ENCODE data around the gene MAGEL2.

The MAGEL2 gene

DNA sequence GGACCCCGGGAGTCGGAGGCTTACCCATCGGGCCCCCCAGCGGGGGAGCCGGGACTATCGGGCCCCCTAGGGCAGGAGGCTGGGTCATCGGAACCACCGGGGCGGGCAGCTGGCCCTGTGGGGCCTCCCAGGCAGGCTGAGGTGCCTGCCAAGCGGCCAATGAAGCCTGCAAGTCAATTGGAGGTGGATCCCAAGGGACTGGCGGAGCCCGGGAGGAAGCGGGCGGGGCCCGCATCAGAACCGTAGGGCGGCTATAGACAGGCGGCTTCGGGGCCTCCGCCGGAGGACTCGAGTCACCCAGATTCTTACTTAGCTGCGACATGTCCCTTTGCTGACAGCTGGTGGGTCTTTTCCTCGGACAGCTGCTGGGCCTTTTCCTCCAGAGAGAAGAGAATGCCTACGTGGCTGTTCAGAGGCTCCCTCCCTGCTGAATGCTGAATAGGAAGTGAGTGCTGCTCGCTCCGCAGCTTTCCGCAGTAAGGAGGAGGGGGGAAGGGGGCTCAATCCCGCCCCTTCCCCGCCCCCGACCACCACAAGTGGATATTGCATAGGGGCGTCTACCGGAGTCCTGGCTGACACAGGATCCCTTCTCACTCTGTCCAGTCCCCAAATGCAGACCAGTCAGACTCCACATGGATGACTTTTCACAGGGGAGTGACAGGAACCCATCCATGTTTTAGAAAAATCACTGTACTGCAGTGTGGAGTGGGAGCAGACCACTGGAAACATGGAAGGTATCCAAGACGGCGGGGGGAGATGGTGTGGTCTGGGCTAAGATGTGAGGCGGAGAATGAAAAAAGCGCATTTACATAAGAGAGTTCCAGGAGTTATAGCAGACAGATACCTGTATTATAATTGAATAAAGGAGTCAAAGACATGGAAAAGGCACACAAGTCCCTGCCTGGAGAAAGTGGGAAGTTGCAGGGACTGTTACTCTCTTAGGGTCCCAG is at the start of gene MAGEL2:
MAGEL2 (minus strand) TSS at position 447 of the 950 bp plus-strand sequence; CDS start at position 322, 125 bp downstream.
- no peak for DNase-seq

DNA sequence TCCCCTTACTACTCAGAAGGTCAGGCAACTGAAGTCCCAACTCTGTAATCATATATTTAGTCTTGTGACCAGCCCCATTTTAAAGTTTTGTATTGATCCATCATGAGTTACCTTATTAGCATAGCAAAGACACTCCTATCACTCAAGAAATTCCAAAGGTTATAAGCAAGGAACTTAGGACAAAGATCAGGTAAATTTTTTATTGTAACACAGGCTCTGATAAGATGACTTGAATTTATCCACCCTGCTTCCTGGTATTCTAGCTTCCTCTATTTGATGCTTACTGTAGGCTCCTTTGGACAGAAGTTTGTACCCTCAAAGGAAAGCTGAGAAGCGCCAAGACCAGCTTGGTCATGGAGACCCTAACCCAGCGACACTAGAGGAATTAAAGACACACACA is 47.6 kb upstream of the MAGEL2 start:
- DNase-seq = no peak

DNA sequence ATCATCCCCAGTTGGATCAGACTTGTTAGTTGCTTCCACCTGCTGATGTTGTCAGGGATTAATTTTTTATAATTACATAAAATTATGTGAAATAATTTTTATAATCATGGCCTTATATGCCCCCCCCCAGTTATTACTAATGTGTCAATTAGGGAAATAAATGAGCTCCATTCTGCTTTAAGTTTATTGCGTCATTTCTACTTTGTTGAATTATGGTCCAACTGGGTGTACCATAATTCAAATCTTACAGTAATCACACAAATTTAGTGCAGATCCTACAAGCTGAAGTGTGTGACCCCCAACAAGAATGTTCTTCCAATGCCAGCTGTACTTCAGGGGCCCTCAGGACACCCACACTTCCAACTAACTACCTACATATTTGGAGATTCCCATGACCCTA is 46.9 kb upstream of the MAGEL2 start:
- DNase-seq = no peak

DNA sequence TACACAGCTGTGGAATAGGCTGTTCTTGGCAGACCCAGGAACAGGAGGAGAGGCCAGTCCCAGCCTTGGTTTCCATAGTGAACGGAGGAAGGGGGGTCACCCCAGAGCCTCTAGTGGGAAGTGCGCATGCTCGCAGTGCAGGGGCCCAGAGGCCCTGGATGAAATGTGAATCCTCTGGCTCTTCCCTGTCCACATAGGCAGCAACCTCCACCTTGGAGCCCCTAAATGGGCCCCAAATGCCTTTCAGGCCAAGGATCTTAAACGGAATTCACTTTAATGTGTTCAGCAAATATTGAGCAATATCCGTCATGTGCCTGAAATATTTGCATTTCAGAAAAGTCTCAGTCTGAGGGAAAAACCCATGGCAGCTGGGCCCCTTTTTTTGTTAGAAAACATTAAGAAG is 42.8 kb upstream of the MAGEL2 start:
- DNase-seq = no peak

DNA sequence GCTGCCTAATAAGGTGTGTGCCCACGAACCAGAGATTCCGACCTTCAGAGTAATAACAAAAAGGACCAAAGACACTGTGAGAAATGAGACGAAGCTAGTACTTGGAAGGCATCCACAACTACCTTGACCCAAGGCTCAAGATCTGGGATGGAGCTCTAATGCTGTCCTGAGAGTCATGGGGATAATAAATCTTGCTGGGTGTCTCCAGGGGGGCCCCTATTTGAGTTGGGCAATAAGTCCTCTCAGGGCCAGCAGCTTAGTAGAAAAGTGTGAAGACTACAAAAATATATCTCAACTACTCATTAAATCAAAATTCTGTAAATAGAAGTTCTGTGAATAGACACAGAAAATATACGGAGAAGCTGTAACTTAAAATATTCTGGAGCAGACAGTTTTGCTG is 42.3 kb upstream of the MAGEL2 start:
- no peak for DNase-seq

DNA sequence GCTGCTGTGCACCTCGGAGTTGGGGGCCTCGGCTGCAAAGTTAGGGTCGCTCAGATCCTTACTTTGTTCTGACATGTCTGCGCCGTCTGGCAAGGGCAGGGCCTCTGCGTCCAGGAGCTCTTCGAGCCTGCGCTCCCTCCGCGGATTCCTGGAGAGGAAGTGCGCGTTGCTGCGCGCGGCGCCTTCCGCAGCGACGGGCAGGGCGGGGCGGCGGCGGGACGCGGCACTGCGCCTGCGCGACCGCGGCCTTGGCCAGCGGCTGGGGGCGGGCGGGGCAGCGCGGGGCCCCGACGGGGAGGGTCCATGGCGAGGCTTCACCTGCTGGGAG is 39.4 kb upstream of the MAGEL2 start, which contains the start of gene NDN:
NDN (minus strand) TSS at position 163 of the 328 bp plus-strand sequence; CDS start at position 75, 88 bp downstream.
- no peak for DNase-seq

DNA sequence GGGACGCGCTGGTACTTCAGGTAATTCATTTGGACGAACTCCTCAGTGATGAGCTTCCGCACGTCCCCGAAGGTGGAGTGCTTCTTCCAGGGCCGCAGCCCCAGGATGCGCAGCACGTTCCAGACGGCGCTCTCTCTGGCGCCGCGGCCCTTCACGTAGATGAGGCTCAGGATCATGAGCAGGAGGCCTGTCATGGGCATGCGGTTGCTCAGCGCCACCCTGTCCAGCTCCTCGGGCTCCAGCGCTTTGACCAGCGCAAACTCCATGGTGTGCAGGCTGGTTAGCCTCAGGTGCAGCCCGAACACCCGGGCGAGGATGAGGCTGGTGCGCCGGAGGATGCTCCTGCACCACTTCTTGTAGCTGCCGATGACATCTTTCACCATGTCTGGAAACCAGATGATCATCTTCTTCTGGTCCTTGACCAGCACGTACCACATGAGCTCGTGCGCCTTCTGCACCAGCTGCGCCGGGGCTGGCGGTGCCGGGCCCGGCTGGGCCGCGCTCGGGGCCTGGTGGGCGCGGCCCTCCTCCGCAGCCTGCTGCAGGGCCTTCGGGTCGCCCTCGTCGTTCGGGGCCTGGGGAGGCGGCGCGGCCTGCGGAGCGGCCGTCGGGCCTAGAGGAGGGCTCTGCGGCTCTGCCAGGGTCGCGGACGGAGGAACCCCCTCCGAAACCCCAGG is 38.9 kb upstream of the MAGEL2 start:
- no peak for DNase-seq

DNA sequence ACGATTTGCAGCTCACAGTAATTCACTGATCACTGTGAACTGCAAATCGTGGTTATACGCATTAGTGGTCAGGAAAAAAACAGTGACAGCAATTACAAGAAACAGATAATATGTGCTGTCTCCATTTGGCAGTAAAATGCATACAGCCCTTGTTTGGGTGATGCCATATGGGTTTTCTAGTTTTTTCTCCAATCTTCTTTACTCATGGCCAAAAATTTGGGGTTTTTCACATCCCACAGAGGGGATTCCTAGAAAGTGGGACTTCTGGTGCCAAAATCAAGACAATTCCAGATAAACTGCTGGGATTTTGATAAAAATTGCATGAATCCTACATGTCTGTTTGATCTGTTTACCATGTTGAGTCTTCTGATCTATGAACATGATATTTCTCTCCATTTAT is 23.8 kb upstream of the MAGEL2 start:
- DNase-seq = no peak

DNA sequence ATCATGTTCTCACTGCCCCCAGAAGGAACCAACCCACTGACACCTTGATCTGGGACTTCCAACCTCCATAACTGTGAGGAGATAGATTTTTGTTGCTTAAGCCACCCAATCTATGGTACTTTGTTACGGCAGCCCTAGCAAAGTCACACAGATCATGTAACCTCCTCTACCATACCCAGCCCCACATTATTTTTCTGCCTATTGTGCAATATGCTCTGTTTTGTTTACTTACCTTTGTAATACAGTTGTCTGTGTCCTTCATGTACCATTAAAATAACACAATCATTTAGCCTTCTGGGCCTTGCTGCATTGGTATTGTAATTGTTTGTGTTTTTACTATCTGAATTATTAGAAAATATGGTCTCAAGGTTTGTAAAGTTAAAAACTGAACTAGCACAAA is 23.3 kb upstream of the MAGEL2 start:
- no peak for DNase-seq

DNA sequence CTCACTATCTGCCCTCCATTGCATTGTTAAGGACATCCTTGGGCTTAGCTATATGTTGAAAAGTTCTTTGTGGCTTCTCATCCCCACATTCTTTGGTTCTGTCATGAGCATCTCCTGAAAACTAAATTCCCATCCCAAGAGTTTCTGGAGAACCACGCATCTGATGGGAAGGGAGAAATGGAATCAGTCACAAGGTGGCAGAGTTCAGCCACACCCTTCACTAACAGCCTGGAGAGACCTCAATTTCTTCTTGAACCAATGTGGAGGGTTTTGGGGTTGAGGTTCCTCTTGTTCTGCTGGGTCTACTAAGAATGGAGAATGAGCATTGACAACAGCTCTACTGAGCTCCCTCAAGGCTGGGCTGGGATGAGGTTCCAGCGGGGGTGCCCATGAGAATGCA is 15.6 kb upstream of the MAGEL2 start:
- DNase-seq = no peak

DNA sequence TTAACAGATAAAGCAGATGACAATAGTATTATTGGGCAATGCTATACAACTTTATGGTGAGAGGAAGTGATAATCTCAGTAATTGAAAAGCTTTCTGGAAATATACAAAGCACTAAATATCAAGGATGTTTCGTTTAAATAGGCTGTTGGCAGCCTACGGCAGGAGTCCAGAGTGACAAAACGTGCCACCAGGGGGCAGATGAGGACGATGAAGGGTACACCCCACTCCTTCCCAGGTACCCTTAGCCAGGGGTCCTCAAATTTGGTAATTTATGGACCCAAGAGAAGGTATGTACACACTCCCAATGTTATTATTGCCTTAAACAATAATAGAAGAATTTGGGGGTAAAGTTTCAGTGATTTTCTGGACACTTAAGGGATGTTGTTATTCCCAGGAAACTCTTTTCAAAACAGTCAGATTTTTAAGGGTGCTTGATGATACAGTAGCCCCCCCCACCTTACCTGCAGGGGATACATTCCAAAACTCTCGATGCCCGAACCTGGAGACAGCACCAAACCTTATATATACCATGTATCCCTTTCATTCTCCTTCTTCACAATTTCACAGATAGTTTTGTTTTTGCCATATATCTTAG is 1.4 kb upstream of the MAGEL2 start:
- no peak for DNase-seq

DNA sequence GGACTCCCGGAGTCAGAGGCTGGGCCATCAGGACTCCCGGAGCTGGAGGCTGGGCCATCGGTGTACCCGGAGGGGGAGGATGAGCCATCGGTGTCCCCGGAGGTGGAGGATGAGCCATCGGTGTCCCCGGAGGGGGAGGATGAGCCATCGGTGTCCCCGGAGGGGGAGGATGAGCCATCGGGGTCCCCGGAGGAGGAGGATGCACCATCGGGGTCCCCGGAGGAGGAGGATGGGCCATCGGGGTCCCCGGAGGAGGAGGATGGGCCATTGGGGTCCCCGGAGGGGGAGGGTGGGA is 719 bp downstream of the MAGEL2 start:
- no peak for DNase-seq

DNA sequence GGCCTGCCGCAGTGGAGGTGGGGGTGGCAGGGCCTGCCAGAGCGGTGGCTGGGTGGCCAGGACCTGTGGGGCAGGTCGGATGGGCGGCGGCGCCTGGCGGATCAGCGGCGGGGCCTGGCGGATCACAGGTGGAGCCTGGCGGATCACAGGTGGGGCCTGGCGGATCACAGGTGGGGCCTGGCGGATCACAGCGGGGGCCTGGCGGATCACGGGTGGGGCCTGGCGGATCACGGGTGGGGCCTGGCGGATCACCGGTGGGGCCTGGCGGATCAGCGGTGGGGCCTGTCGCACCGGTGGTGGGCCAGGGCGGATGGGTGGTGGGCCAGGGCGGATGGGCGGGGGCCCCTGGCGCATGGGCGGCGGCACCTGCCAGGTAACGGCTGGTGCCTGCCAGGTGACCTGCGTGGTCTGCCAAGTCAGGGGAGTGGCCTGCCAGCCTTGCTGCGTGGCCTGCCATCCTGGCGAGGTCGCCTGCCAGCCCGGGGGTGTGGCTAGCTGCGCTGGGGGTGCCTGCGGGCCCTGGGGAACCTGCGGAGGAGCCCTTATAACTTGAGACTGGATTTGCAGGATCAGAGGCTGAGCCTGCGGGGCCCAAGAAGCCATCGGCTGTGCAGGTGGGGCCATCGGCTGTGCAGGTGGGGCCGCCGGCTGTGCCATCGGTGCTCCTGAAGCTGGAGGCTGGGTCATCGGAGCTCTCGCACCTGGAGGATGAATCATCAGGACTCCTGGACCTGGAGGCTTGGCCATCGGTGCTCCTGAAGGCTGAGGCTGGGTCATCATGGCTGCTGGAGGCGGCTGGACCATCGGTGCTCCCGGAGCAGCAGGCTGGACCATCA is 1.3 kb downstream of the MAGEL2 start:
- DNase-seq = no peak

DNA sequence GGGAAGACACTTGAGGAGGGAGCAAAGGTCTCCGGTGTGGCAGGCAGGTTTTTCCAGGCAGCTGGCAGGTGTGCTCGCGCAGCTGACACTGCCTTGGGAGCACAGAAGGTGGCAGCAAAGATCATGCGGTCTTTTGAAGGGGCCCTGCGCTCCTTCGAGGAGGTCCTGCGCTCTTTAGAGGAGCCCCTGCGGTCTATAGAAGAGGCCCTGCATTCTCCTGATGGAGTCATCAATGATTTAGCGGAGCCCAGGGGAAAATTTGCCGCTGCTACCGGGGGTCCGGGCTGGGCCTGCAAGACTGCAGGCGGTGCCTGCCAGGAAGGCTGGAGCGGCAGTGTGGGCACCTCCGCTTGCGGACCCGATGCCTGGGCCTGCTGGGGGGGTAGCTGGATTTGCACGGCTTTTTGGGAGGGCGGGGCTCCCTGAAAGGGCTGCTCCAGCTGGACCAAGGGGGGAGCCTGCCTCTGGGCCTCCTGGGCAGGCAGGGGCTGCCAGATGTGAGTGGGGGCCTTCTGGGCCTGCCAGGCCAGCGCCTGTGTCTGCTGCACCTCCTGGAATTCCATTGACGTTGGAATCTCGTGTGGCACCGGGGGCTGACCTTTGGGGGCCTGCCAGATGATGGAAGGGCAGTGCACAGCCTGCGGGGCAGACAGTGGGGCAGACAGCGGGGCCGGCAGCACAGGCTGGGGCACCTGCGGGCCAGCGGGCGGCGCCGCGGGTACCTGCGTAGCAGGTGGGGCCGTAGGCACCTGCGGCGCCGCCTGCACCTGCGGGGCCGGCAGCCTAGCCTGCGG is 2.1 kb downstream of the MAGEL2 start:
- DNase-seq = no peak

DNA sequence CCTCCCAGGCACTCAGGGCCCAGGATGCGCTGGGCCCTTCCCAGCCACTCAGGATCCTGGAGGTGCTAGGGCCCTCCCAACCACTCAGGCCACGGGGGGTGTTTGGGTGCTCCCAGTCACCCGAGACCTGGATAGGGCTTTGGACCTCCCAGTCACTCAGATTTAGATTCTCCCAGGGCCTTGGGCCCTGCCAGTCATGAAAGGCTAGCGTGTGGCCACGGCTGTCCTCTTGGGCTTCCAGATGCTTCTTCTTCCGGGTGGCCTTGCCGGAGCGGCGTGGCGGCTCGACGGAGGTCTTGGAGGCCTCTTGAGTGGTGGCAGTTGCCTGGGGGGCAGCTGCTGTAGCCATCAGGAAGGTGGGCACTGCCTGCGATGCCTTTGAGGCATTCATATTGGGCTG is 2.8 kb downstream of the MAGEL2 start:
- DNase-seq = no peak

DNA sequence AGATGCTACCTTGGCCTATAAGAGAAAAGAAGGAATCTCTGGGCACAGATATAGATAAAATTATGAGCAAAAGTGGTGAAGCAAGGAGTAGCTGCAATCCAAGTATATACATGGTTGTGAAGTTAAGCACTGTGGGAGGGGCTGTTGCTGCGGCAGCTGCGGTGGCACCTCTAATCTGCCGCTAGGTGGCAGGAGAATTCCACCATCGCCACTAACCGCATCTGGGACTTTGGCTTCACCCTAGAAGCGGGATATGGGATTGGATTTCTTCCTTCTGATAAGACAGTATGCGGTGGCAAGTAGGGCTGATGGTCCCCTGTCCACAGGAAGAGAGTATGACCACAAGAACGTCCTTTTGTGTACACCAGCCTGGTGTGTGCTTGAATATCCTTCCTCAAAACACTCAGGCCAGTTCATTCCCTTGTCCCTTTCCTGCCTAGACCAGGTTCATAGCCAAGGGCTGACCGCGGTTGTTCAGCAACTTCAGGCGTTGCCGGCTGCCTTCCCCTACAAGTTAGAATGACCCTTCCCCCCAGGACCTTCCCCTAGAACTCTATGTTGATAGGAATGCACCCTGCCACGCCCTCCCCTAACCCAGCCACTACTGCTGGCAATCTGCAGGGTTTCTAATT is 5.1 kb downstream of the MAGEL2 start:
- peak; percentile 6 for DNase-seq

DNA sequence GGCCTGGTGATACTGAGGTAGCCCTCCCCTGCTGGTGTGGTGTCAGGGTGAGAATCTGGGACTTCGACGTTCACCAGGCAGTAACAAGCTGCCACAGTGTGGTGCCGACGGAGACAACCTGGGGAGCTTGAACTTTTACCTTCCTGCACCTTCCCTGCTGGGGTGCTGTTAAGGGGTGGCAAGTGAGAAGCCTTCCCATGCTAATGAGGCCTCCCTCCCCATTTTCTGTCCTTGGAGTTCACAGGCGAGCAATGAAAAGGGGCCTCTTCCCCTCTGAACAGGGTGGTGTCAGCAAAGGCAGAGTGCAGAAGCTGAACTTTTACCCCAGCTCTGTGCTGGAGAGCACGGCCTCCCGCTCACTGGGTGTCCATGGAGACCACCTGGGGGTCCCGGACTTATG is 13.5 kb downstream of the MAGEL2 start:
- no peak for DNase-seq

DNA sequence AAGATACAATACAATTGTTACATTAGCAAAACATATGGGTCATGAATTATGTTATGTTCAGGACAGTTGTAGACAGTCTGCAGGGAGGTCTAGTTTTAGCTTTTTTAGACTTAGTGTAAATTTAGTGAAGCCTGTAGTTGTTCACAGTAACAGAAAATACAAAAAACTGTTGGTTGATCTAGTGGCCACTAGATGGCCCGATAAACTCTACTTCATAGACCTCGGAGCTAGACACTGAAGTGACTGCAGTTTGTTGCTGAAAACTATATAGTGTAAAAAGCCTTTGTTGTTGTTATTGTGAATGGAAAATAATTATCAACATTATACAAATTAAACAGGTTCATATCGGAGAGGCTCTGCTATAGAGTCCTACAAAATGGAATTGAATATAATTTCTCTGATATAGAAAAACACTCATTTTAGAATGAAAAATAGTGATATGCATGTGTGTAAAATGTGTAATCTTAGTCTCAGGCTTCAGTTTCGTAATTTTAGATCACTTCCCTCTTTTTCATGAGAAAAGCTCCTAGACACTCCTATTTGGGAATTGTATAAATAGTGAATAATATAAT is 18.3 kb downstream of the MAGEL2 start:
- DNase-seq = no peak

DNA sequence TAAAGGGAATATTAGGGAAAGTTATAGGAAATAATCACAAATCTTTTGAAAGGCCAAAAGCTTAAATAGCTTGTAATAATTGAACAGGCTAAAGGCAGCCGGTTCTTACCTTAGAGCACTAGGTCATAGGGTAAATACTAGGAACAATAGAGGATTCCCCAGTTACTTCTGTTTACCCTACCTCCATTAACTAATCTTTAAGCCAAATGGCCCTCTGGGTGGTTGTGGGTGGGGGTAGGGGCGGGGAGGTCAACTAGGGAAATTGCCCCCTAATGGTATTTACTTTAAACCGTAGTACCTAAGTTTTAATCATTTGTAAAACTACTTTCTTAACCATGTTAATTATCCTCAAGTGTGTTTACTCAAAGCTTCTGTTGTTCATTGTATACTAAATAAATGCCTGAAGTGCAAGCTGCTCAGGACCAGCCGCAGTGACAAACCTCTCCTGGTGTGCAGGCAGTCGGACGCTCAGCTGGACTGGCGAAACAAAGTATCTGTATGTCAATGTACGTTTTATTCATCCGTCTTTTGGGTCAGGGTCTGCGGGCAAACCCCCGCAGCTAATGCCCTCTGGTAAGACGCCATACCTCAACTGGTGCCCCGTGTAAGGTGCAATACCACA is 18.9 kb downstream of the MAGEL2 start:
- DNase-seq = no peak

DNA sequence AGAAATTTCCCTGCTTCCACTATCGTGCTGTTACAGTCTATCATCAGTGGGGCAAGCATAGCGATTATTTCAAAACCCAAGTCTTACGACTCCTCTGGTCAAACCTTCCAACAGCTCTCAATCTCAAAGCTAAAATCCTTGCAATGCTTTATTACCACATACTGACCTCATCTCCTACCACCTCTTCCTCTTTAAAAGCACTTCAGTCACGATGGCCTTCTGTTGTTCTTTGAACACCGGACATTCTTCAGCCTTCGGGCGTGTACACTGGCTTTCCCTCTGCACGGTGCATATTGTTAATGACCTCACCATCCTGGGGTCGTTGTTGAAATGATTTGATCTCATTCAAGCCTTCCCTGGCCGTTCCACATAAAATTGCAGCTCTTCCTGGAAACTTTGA is 31.1 kb downstream of the MAGEL2 start:
- DNase-seq = no peak

DNA sequence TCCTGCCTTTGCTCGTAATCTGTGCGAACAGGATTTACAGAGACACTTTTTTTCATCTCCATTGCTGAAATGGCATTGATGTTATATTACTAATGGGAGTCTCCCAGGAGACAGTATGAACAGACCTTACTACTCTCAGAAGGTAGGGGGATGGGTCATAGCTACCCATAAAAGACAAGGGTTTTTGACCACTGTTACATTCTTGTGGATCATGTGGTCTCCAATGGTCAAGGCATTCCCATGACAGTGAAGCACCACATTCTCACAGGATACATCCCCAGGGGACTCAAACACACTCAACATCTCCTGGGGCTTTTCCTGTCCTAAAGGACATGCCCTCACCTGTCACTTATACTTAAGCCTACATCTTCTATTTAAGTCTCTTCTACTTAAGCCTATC is 41.4 kb downstream of the MAGEL2 start:
- DNase-seq = no peak

Data from CD4-positive, alpha-beta T cell treated with Interleukin-4 for 4 hours (primary cell).